Keratinocyte (primary cell): ENCODE data around the gene GLE1. TPM values are rescaled to one million over a fixed set of nuclear protein-coding genes. Genes with fewer than 3 reads are reported as not detected.

Experiments
- DNase-seq: peaks from one replicate; pipeline ENCODE4 v3.0.0-alpha.2; 2011; ENCODE audit warnings: low read depth, missing footprints, low spot score
- FAIRE-seq: peaks from 2 replicates; lab custom pipeline; 2011; peaks lifted over from hg19 to GRCh38; lab: Jason Lieb, UNC
- H2AFZ ChIP-seq: 2 replicates; pipeline ENCODE4 v1.6.0; 2012; ENCODE audit warnings: low read length, control low read depth, inconsistent platforms; ENCODE audit not compliant: control insufficient read depth
- H3K27ac ChIP-seq: 2 replicates; pipeline ENCODE4 v1.5.1; 2011; ENCODE audit warnings: low read length; ENCODE audit not compliant: control insufficient read depth, insufficient read depth
- H3K27me3 ChIP-seq: 3 replicates; pipeline ENCODE4 v1.6.0; 2011; ENCODE audit warnings: low read length; ENCODE audit not compliant: control insufficient read depth, insufficient read depth; ENCODE audit errors: extremely low read depth
- H3K36me3 ChIP-seq, 2 experiments: 2 replicates in 1 of 2; 3 replicates in 1 of 2; pipeline ENCODE4 v1.5.1; 2011; ENCODE audit warnings: low read length in 2 of 2, mild to moderate bottlenecking in 1 of 2; ENCODE audit not compliant: control insufficient read depth in 2 of 2, insufficient read depth in 2 of 2; ENCODE audit errors: extremely low read depth in 1 of 2
- H3K4me1 ChIP-seq: 3 replicates; pipeline ENCODE4 v1.5.1; 2011; ENCODE audit warnings: low read length; ENCODE audit not compliant: control insufficient read depth, insufficient read depth; ENCODE audit errors: extremely low read depth
- H3K4me2 ChIP-seq: 3 replicates; pipeline ENCODE4 v1.6.0; 2011; ENCODE audit warnings: low read depth, low read length; ENCODE audit not compliant: control insufficient read depth, insufficient read depth; ENCODE audit errors: extremely low read depth
- H3K4me3 ChIP-seq, 3 experiments: fragments of 200-600 bp in 1 of 3; sonication (generic) in 1 of 3; 2 replicates in 2 of 3; 3 replicates in 1 of 3; pipeline ENCODE4 v1.5.1; 2011 to 2016; ENCODE audit warnings: low read length in 3 of 3, mild to moderate bottlenecking in 3 of 3, control low read depth in 2 of 3, inconsistent platforms in 1 of 3, low read depth in 1 of 3, mixed read lengths in 1 of 3, mixed run types in 1 of 3, moderate library complexity in 1 of 3; ENCODE audit not compliant: control insufficient read depth in 2 of 3, insufficient read depth in 2 of 3; ENCODE audit errors: extremely low read depth in 1 of 3
- H3K79me2 ChIP-seq: 2 replicates; pipeline ENCODE4 v1.6.0; 2012; ENCODE audit warnings: low read length; ENCODE audit not compliant: control insufficient read depth, insufficient read depth
- H3K9ac ChIP-seq: 3 replicates; pipeline ENCODE4 v1.6.0; 2011; ENCODE audit warnings: low read length; ENCODE audit not compliant: control insufficient read depth, insufficient read depth; ENCODE audit errors: extremely low read depth
- H3K9me1 ChIP-seq: 3 replicates; pipeline ENCODE4 v1.6.0; 2011; ENCODE audit warnings: low read length; ENCODE audit not compliant: control insufficient read depth, insufficient read depth; ENCODE audit errors: extremely low read depth
- H3K9me3 ChIP-seq: 2 replicates; pipeline ENCODE4 v1.5.1; 2012; ENCODE audit warnings: low read depth, low read length; ENCODE audit not compliant: control insufficient read depth
- H4K20me1 ChIP-seq: 3 replicates; pipeline ENCODE4 v1.6.0; 2011; ENCODE audit warnings: low read length; ENCODE audit not compliant: control insufficient read depth, insufficient read depth; ENCODE audit errors: extremely low read depth
- EZH2 ChIP-seq: IDR thresholded peaks from one replicate; pipeline ENCODE4 v1.6.1; 2012; ENCODE audit warnings: inconsistent platforms, mild to moderate bottlenecking, low read length, moderate library complexity
- dilution Hi-C: fragments of 300-500 bp; cut with MboI; formaldehyde crosslinking; loops from one replicate; pipeline ENCODE4 v1.7.0; 2020; ENCODE audit warnings: low sequenced_read_pairs; ENCODE audit not compliant: extremely low pct_ligation_motif_present
- polyA plus RNA-seq, 5 experiments: library from polyadenylated mRNA; depleted of rRNA in 3 of 5; stranded (reverse) in 3 of 5; stranded (forward) in 1 of 5; unstranded in 1 of 5; fragments of >200 nt; gene quantifications; 1 replicate in 1 of 5; 2 replicates in 3 of 5; 3 replicates in 1 of 5; pipeline versions ENCODE4 v1.2.1 to v1.2.3, GENCODE V29; 2011 to 2012; ENCODE audit warnings: missing spikeins in 2 of 5, low read depth in 1 of 5, low replicate concordance in 1 of 5
- TF ChIP-seq, protein P1 (sequence below), 3 experiments: IDR thresholded peaks in 1 of 3; conservative IDR thresholded peaks in 1 of 3; optimal IDR thresholded peaks in 1 of 3; 2 replicates in 2 of 3; 3 replicates in 1 of 3; pipeline versions ENCODE3 to v1.5.1; 2011; ENCODE audit warnings: low read length in 3 of 3, mild to moderate bottlenecking in 3 of 3, moderate library complexity in 2 of 3, control low read depth in 1 of 3, inconsistent platforms in 1 of 3; ENCODE audit not compliant: insufficient read depth in 2 of 3; ENCODE audit errors: extremely low read depth in 1 of 3

GLE1 gene
- polyA plus RNA-seq, 1 donor (not counting 4 experiments of a cell fraction or from before 2014, with no cell fraction given): 28.3 TPM

DNA sequence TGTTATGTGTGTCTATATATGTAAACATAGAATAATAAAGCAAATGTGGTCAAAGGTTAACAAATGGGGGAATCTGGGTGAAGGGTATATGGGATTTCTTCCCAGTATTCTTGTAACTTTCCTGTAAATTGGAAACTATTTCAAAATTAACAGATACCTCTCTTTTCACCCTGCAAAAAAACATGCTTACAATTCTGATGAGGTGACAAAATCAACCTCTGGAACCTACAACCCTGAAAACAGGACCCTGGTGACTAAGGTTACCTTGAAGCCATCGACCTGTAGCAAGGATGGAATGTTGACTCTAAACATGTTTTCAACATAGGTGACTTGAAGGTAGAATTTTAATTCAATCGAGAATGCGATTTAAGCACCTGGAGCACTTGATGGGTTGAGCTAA, 42.0 kb downstream of the GLE1 start:
- no peak for FAIRE-seq

DNA sequence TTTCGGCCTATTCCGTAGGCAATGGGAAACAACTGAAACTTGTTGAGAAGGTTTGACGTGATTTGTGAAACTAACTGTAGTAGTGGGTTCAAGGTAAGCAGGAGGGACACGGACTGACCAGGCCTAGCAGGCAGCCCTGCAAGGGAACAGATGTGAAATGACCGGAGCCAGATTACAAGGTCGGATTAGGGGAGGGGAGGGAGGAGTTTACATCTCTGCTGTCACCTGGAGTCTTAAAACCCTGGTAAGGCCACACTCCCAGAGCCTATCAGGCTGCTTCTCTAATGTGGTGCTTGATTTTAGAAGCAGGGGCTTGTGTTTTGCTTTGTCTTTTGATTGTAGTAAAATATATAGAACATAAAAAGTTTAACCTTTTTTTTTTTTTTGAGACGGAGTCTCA, 44.4 kb downstream of the GLE1 start:
- Histone ChIP-seq H3K27me3 (no peaks in the 10 kb centered on the region), H3K36me3 (no peaks in the 10 kb centered on the region), H3K27ac (no peak overlapping the region), H3K4me3 (no peak overlapping the region), H3K79me2 (peaks cover 13% of the 10 kb centered on the region), H3K4me2 (no peak overlapping the region), H3K9me3 (no peaks in the 10 kb centered on the region), H2AFZ (no peak overlapping the region), H4K20me1 (no peaks in the 10 kb centered on the region), H3K9ac (no peak overlapping the region), H3K4me1 (peaks cover 16% of the 10 kb centered on the region), H3K9me1 (no peaks in the 10 kb centered on the region)
- no peak for TF ChIP-seq EZH2
- TF ChIP-seq, protein P1, sequence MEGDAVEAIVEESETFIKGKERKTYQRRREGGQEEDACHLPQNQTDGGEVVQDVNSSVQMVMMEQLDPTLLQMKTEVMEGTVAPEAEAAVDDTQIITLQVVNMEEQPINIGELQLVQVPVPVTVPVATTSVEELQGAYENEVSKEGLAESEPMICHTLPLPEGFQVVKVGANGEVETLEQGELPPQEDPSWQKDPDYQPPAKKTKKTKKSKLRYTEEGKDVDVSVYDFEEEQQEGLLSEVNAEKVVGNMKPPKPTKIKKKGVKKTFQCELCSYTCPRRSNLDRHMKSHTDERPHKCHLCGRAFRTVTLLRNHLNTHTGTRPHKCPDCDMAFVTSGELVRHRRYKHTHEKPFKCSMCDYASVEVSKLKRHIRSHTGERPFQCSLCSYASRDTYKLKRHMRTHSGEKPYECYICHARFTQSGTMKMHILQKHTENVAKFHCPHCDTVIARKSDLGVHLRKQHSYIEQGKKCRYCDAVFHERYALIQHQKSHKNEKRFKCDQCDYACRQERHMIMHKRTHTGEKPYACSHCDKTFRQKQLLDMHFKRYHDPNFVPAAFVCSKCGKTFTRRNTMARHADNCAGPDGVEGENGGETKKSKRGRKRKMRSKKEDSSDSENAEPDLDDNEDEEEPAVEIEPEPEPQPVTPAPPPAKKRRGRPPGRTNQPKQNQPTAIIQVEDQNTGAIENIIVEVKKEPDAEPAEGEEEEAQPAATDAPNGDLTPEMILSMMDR (optimal IDR thresholded peaks at IDR 0.05 in 1 of 3, IDR thresholded peaks at IDR 0.05 in 1 of 3, conservative IDR thresholded peaks at IDR 0.05 in 1 of 3; ENCODE audit: extremely low read depth in 1 of 3, insufficient read depth in 2 of 3, low read length in 3 of 3): no peak
- no peak for FAIRE-seq
- DNase-seq: no peak
- dilution Hi-C loops: no loop called here

More for the DNA sequence above, 42.0 kb downstream of the GLE1 start:
- dilution Hi-C loops: no loop called here
- DNase-seq: no peak
- no peak overlapping the region for H2AFZ ChIP-seq
- H3K27ac ChIP-seq: no peak overlapping the region
- H3K4me2 ChIP-seq: no peak overlapping the region
- peaks cover 0 to 2% of the 10 kb centered on the region in 2 experiments for H3K36me3 ChIP-seq
- TF ChIP-seq EZH2: no peak
- TF ChIP-seq, protein P1 (optimal IDR thresholded peaks at IDR 0.05 in 1 of 3, IDR thresholded peaks at IDR 0.05 in 1 of 3, conservative IDR thresholded peaks at IDR 0.05 in 1 of 3; ENCODE audit: extremely low read depth in 1 of 3, insufficient read depth in 2 of 3, low read length in 3 of 3): no peak
- no peaks in the 10 kb centered on the region for H3K9me3 ChIP-seq
- H3K27me3 ChIP-seq: no peaks in the 10 kb centered on the region
- H3K4me1 ChIP-seq: peaks cover 10% of the 10 kb centered on the region
- H3K4me3 ChIP-seq: no peak overlapping the region
- no peaks in the 10 kb centered on the region for H4K20me1 ChIP-seq
- no peak overlapping the region for H3K9ac ChIP-seq
- H3K79me2 ChIP-seq: no peaks in the 10 kb centered on the region
- no peaks in the 10 kb centered on the region for H3K9me1 ChIP-seq
